Caco-2 (cell line): ENCODE results near the gene GRIA4. TPM values are rescaled to one million over a fixed set of nuclear protein-coding genes. Genes with fewer than 3 reads are reported as not detected.

Source experiments
- BruUV-seq: library from RNA; stranded (reverse); fragments of 400-500 nt; replicated peaks from 2 replicates; lab custom pipeline; 2021; lab: Mats Ljungman, UMichigan
- CTCF ChIA-PET: fragments of 300-600 bp; sonication (Branson Sonifier 250); formaldehyde crosslinking; loops from one replicate; lab custom pipeline; 2022; ENCODE audit warnings: antibody characterized with exemption; lab: Charles Lee
- POLR2A ChIA-PET: fragments of 300-600 bp; sonication (Branson Sonifier 250); formaldehyde crosslinking; loops from one replicate; lab custom pipeline; 2022; ENCODE audit warnings: antibody characterized with exemption; lab: Charles Lee
- DNase-seq, 2 experiments: peaks; one replicate each; pipeline versions ENCODE4 v3.0.0 to v3.0.0-alpha.2; 2020 to 2022
- H3K27me3 ChIP-seq: replicated peaks from 2 replicates; pipeline ENCODE4 v1.6.0; 2011; ENCODE audit warnings: low read length; ENCODE audit not compliant: control insufficient read depth, insufficient read depth
- H3K36me3 ChIP-seq: 2 replicates; pipeline ENCODE4 v1.5.1; 2011; ENCODE audit warnings: low read length; ENCODE audit not compliant: control insufficient read depth, insufficient read depth
- H3K4me1 ChIP-seq: fragments of 250-450 bp; sonication (Bioruptor Pico); 2 replicates; pipeline ENCODE4 v1.5.1; 2020; ENCODE audit warnings: mild to moderate bottlenecking
- H3K4me3 ChIP-seq: 2 replicates; pipeline ENCODE4 v1.5.1; 2011; ENCODE audit warnings: low read depth, mild to moderate bottlenecking, control low read depth, low read length
- H3K9me3 ChIP-seq: fragments of 250-450 bp; sonication (Bioruptor Pico); 2 replicates; pipeline ENCODE4 v1.5.1; 2020; ENCODE audit warnings: mild to moderate bottlenecking, moderate library complexity
- H3K27ac Mint-ChIP-seq: one replicate; pipeline ENCODE4 v1.8.0; 2022; ENCODE audit warnings: mixed read lengths; ENCODE audit not compliant: unreplicated experiment
- H3K27me3 Mint-ChIP-seq: one replicate; pipeline ENCODE4 v1.8.0; 2022; ENCODE audit warnings: mixed read lengths; ENCODE audit not compliant: insufficient read depth, unreplicated experiment
- H3K36me3 Mint-ChIP-seq: one replicate; pipeline ENCODE4 v1.8.0; 2022; ENCODE audit warnings: mild to moderate bottlenecking, mixed read lengths; ENCODE audit not compliant: insufficient read depth, unreplicated experiment
- H3K4me1 Mint-ChIP-seq: one replicate; pipeline ENCODE4 v1.8.0; 2022; ENCODE audit warnings: low read depth, mixed read lengths; ENCODE audit not compliant: unreplicated experiment
- H3K4me3 Mint-ChIP-seq: one replicate; pipeline ENCODE4 v1.8.0; 2022; ENCODE audit warnings: mild to moderate bottlenecking, moderate library complexity, mixed read lengths; ENCODE audit not compliant: unreplicated experiment
- H3K9me3 Mint-ChIP-seq: one replicate; pipeline ENCODE4 v1.8.0; 2022; ENCODE audit warnings: mixed read lengths; ENCODE audit not compliant: unreplicated experiment
- intact Hi-C: fragments of 100-400 bp; cut with micrococcal nuclease; formaldehyde crosslinking; loops from one replicate; pipeline ENCODE4 v1.10.0; 2022; ENCODE audit not compliant: unreplicated experiment
- total RNA-seq: library from RNA; stranded (reverse); gene quantifications from 2 replicates; pipeline ENCODE4 v1.2.3, GENCODE V29; 2022
- TF ChIP-seq, protein P1 (sequence below), 2 experiments: fragments of 200-600 bp in 1 of 2; IDR thresholded peaks; 1 replicate in 1 of 2; 2 replicates in 1 of 2; pipeline versions ENCODE4 v1.5.1 to v1.8.0; 2011 to 2022; ENCODE audit warnings: antibody characterized with exemption in 1 of 2, control low read depth in 1 of 2, inconsistent platforms in 1 of 2, low read depth in 1 of 2, low read length in 1 of 2, mild to moderate bottlenecking in 1 of 2, moderate library complexity in 1 of 2; ENCODE audit not compliant: insufficient read depth in 1 of 2, severe bottlenecking in 1 of 2, unreplicated experiment in 1 of 2

The GRIA4 gene
- total RNA-seq, 1 experiment from 2014 or later: not detected

DNA sequence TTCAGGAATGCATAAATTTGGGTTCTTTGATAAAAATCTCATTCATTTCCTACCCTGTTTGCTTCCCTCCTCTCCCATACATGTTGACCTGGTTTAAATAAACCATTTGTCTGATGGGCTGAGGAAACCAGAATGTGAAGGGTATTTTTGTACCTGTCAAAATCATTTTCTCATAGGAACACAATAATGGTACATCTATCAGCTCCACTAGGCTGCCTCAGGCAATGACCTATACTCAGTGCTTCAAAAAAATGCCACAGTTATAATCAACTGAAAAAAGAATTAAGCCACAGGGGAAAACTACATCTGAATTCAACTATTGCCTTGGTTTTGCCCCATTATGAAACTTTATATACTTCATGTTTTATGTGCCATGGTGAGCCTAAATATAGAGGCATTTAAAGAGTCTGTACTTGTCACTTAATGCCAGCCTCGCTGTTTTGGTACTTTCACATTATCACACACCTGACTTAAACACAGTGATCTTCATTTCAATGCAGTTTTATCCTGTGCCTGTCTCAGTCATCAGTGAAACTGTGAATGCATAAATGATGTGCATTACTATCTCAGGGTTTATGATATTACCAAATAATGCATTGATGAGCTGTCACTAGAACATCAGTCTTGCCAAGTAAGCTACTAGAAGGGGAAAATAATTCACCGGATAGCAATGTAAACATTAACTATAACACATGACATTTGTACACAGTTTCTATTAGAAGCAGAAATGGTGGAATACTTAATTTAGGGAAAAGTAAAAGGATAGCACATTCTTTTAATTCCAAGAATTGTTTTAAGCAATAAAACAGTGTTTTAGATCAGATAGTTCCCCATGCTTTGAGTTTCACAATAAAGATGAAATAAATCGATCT, 319.4 kb downstream of the GRIA4 start:
- no peak for DNase-seq
- POLR2A ChIA-PET: no interaction called here
- Histone ChIP-seq H3K4me3 (no peak overlapping the region), H3K9me3 (no peaks in the 10 kb centered on the region), H3K36me3 (no peaks in the 10 kb centered on the region), H3K4me1 (peaks cover 14% of the 10 kb centered on the region; the same call in 1 of the 2 replicates), H3K27me3 (no peaks in the 10 kb centered on the region; the same call in 1 of the 2 replicates)
- BruUV-seq: no TSS peak
- Mint-ChIP-seq H3K36me3 (no peaks in the 10 kb centered on the region), H3K27me3 (peaks cover 4% of the 10 kb centered on the region), H3K27ac (no peak overlapping the region), H3K4me3 (no peak overlapping the region), H3K4me1 (peaks cover 12% of the 10 kb centered on the region), H3K9me3 (no peaks in the 10 kb centered on the region)
- TF ChIP-seq, protein P1, sequence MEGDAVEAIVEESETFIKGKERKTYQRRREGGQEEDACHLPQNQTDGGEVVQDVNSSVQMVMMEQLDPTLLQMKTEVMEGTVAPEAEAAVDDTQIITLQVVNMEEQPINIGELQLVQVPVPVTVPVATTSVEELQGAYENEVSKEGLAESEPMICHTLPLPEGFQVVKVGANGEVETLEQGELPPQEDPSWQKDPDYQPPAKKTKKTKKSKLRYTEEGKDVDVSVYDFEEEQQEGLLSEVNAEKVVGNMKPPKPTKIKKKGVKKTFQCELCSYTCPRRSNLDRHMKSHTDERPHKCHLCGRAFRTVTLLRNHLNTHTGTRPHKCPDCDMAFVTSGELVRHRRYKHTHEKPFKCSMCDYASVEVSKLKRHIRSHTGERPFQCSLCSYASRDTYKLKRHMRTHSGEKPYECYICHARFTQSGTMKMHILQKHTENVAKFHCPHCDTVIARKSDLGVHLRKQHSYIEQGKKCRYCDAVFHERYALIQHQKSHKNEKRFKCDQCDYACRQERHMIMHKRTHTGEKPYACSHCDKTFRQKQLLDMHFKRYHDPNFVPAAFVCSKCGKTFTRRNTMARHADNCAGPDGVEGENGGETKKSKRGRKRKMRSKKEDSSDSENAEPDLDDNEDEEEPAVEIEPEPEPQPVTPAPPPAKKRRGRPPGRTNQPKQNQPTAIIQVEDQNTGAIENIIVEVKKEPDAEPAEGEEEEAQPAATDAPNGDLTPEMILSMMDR (IDR thresholded peaks at IDR 0.05; ENCODE audit: insufficient read depth in 1 of 2, low read depth in 1 of 2, low read length in 1 of 2, severe bottlenecking in 1 of 2, unreplicated experiment in 1 of 2): no peak
- intact Hi-C loops: no loop called here
- CTCF ChIA-PET: no interaction called here

DNA sequence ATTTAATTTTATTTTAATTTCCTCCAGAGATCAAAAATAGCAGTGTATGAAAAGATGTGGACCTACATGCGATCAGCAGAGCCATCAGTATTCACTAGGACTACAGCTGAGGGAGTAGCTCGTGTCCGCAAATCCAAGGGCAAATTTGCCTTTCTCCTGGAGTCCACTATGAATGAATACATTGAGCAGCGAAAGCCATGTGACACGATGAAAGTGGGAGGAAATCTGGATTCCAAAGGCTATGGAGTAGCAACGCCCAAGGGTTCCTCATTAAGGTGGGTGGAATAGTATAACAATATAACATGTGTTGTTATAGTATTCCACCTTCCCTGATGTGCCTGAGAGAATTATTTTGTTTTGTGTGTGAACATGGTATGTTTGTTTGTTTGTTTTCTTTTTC, 323.8 kb downstream of the GRIA4 start:
- H3K4me1 ChIP-seq: peaks cover 26% of the 10 kb centered on the region
- no peaks in the 10 kb centered on the region for H3K9me3 Mint-ChIP-seq
- H3K4me3 ChIP-seq: no peak overlapping the region
- H3K27ac Mint-ChIP-seq: no peak overlapping the region
- H3K27me3 ChIP-seq: no peaks in the 10 kb centered on the region; the same call in 1 of the 2 replicates
- H3K9me3 ChIP-seq: no peaks in the 10 kb centered on the region
- TF ChIP-seq, protein P1 (IDR thresholded peaks at IDR 0.05; ENCODE audit: insufficient read depth in 1 of 2, low read depth in 1 of 2, low read length in 1 of 2, severe bottlenecking in 1 of 2, unreplicated experiment in 1 of 2): no peak
- no peak for DNase-seq
- no peaks in the 10 kb centered on the region for H3K36me3 ChIP-seq
- no peaks in the 10 kb centered on the region for H3K36me3 Mint-ChIP-seq
- no peaks in the 10 kb centered on the region for H3K27me3 Mint-ChIP-seq
- H3K4me1 Mint-ChIP-seq: peaks cover 12% of the 10 kb centered on the region
- no TSS peak for BruUV-seq
- no peak overlapping the region for H3K4me3 Mint-ChIP-seq
- intact Hi-C loops: no loop called here
- POLR2A ChIA-PET: no interaction called here
- CTCF ChIA-PET: no interaction called here

- H3K4me1 ChIP-seq: peaks cover 12% of the 10 kb centered on the region
- H3K27me3 Mint-ChIP-seq: no peaks in the 10 kb centered on the region
- POLR2A ChIA-PET: no interaction called here
- CTCF ChIA-PET: no interaction called here
- no peaks in the 10 kb centered on the region for H3K9me3 ChIP-seq
- H3K36me3 Mint-ChIP-seq: no peaks in the 10 kb centered on the region
- no peaks in the 10 kb centered on the region for H3K36me3 ChIP-seq
- no peaks in the 10 kb centered on the region for H3K9me3 Mint-ChIP-seq
- no peak overlapping the region for H3K27ac Mint-ChIP-seq
- H3K4me3 Mint-ChIP-seq: no peak overlapping the region
- no TSS peak for BruUV-seq
- intact Hi-C loops: no loop called here
- no peak for DNase-seq
- TF ChIP-seq, protein P1 (IDR thresholded peaks at IDR 0.05; ENCODE audit: insufficient read depth in 1 of 2, low read depth in 1 of 2, low read length in 1 of 2, severe bottlenecking in 1 of 2, unreplicated experiment in 1 of 2): no peak
- no peaks in the 10 kb centered on the region for H3K4me1 Mint-ChIP-seq
- no peaks in the 10 kb centered on the region for H3K27me3 ChIP-seq
- H3K4me3 ChIP-seq: no peak overlapping the region
Measured at GRCh38 chr11:105935791-105936190, 325.9 kb downstream of the GRIA4 start.
